ENCODE results near the gene GP1BB. TPM values are rescaled to one million over a fixed set of nuclear protein-coding genes. Genes with fewer than 3 reads are reported as not detected.

Gene GP1BB
- polyA plus RNA-seq, 1 of the 3 experiments (the other 2 are of a cell fraction) = 1.5 TPM

Other genes starting within 250 kb of the GP1BB start
- gene UFD1, start 244.3 kb upstream of the GP1BB start, polyA plus RNA-seq (2012; rRNA removed) = 111 and 122 TPM in 2 replicates
- gene CDC45, start 243.6 kb upstream of the GP1BB start, polyA plus RNA-seq (2012; rRNA removed) = 23.6 and 26.4 TPM in 2 replicates
- not detected in 2 replicates for gene CLDN5, start 199.1 kb upstream of the GP1BB start, polyA plus RNA-seq (2012; rRNA removed)
- 10.4 and 14.0 TPM in 2 replicates for gene SEPTIN5, start 9.0 kb upstream of the GP1BB start, polyA plus RNA-seq (2012; rRNA removed)
- gene TBX1, start 37.2 kb downstream of the GP1BB start, polyA plus RNA-seq (2012; rRNA removed) = not detected in 2 replicates
- gene GNB1L, start 131.3 kb downstream of the GP1BB start, polyA plus RNA-seq (2012; rRNA removed) = 3.2 and 5.9 TPM in 2 replicates
- 7.8 and 8.0 TPM in 2 replicates for gene RTL10, start 131.3 kb downstream of the GP1BB start, polyA plus RNA-seq (2012; rRNA removed)
- gene COMT, start 218.2 kb downstream of the GP1BB start, polyA plus RNA-seq (2012; rRNA removed) = 205 and 343 TPM in 2 replicates
- 33.5 and 34.7 TPM in 2 replicates for gene TXNRD2, start 218.3 kb downstream of the GP1BB start, polyA plus RNA-seq (2012; rRNA removed)

Data from SK-N-SH (cell line).